Activated B cell treated with CpG ODN at 0.5 μM for 24 hours (primary cell): ENCODE measurements around the gene CADM3. TPM values are rescaled to one million over a fixed set of nuclear protein-coding genes. Genes with fewer than 3 reads are reported as not detected.

ENCODE experiments used
- ATAC-seq: fragments of 200-7000 bp; cut with Tn5 transposase; one replicate; pipeline ENCODE4 v1.10.0; 2021; ENCODE audit warnings: low read depth, mild to moderate bottlenecking, moderate library complexity
- CTCF ChIA-PET: fragments of 350-600 bp; sonication (Branson Sonifier 250); formaldehyde crosslinking; loops from one replicate; lab custom pipeline; 2021; ENCODE audit warnings: antibody characterized with exemption; lab: Charles Lee
- POLR2A ChIA-PET: fragments of 350-600 bp; sonication (Branson Sonifier 250); formaldehyde crosslinking; loops from one replicate; lab custom pipeline; 2021; ENCODE audit warnings: antibody characterized with exemption; lab: Charles Lee
- DNase-seq: peaks from one replicate; pipeline ENCODE4 v3.0.0; 2022
- H3K27ac Mint-ChIP-seq: one replicate; pipeline ENCODE4 v1.8.0; 2020; ENCODE audit warnings: mixed read lengths
- H3K27me3 Mint-ChIP-seq: one replicate; pipeline ENCODE4 v1.8.0; 2021; ENCODE audit warnings: mixed read lengths
- H3K36me3 Mint-ChIP-seq: one replicate; pipeline ENCODE4 v1.8.0; 2021; ENCODE audit warnings: low read depth, mixed read lengths
- H3K4me1 Mint-ChIP-seq: one replicate; pipeline ENCODE4 v1.8.0; 2021; ENCODE audit warnings: mixed read lengths
- H3K4me3 Mint-ChIP-seq: one replicate; pipeline ENCODE4 v1.8.0; 2020; ENCODE audit warnings: mild to moderate bottlenecking, mixed read lengths
- H3K9me3 Mint-ChIP-seq: one replicate; pipeline ENCODE4 v1.8.0; 2020; ENCODE audit warnings: mixed read lengths
- CTCF ChIP-seq: fragments of 200-600 bp; IDR thresholded peaks from one replicate; pipeline ENCODE4 v1.8.0; 2022; ENCODE audit warnings: antibody characterized with exemption, mild to moderate bottlenecking
- intact Hi-C: fragments of 100-400 bp; cut with micrococcal nuclease; formaldehyde crosslinking; loops from one replicate; pipeline ENCODE4 v1.15.1; 2024
- total RNA-seq: library from RNA; stranded (reverse); gene quantifications from 2 replicates; pipeline ENCODE4 v1.2.3, GENCODE V29; 2022

CADM3 gene
- total RNA-seq, 1 donor from 2014 or later, result 0.84 TPM

DNA sequence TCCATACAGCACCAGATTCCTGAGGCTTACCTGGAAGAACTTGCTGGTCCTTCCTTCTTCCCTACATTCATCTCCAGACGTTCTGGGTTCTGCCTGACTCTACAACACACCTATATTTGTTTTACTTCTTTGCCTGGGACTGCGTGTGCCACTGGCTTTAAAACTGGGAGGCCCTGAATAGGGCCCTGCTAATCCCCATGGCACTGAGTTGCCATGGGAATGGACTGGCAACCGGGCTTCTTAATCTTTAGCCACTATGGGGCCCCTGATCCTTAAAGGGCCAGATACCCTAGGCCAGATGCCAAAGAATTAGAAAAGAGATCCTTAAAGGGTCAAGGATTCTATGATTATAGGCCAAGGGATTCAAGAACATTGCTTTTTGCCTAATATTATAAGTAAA is 24.4 kb upstream of the CADM3 start:
- Mint-ChIP-seq H3K27ac (no peak overlapping the region), H3K27me3 (no peaks in the 10 kb centered on the region), H3K9me3 (no peaks in the 10 kb centered on the region), H3K4me3 (no peak overlapping the region), H3K36me3 (peaks cover 3% of the 10 kb centered on the region), H3K4me1 (no peaks in the 10 kb centered on the region)
- TF ChIP-seq CTCF, result no peak
- DNase-seq, result no peak
- ChIA-PET CTCF (interaction anchor here (1.1 kb wide), 1 partner anchor 67 kb away, joined by 4 read pairs; no protein-coding TSS in a partner anchor), POLR2A (no interaction called here)
- ATAC-seq, result no peak
- intact Hi-C loops, result no loop called here

DNA sequence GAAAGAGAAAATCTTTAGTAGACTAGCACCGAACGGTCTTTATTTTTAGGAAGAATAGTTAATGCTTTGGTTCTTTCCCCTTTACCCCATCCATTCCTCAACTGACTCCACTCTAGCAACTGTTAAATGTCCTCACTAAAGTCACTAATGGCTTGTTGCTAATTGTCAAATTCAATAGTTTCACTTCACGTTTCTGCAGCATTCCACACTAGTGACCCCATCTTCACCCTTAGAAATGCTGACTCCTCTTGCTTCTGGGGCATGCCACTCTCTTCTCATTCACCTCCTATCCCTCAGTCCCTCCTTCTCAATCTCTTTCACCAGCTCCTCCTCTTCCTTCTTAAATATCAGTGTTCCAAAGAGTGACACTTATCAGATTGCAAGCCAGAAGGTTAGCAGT is 19.4 kb upstream of the CADM3 start:
- intact Hi-C loops, result no loop called here
- POLR2A ChIA-PET, result no interaction called here
- no peak for TF ChIP-seq CTCF
- CTCF ChIA-PET, result no interaction called here
- Mint-ChIP-seq H3K36me3 (peaks cover 16% of the 10 kb centered on the region), H3K4me3 (no peak overlapping the region), H3K9me3 (no peaks in the 10 kb centered on the region), H3K27me3 (no peaks in the 10 kb centered on the region), H3K4me1 (no peaks in the 10 kb centered on the region), H3K27ac (no peak overlapping the region)
- no peak for ATAC-seq
- DNase-seq, result no peak

DNA sequence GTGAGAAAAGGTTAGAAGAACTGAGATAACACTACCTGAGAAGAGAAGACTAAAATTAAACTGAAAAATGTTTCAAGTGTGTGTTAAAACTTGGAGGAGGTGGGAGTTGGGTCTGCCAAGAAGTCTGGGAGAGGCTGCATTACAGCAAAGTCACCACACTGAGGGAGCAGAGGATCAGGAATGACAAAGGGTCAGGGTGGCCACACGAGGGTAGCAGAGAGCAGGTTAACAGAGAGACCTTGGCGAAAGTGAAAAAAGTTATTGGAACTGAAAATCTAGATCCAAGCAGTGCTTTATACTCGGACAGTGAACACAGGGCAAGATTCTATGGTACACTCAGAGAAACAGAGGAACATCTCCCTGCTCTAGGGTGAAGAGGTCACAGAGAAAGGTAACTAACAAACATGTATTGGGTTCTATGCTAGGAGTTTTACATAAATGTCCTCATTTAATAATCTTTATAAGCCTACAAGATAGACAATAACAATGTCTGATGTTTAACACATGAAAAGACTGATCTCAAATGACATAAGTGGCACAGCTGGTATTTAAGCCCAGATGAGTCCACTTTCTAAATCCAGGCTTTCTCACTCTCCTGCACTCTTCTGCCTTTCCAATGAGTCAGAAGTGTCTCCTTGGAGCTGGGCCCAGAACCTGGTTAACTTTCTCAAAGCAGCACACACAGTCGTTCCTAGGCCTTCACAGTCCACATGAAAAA is 10.3 kb upstream of the CADM3 start:
- peak; percentile 38 for TF ChIP-seq CTCF
- ChIA-PET POLR2A (no interaction called here), CTCF (interaction anchor here (1.1 to 7.4 kb wide), 13 partner anchors 9 to 846 kb away, joined by 3 to 113 read pairs (median 4); no protein-coding TSS in a partner anchor)
- intact Hi-C loops, result loop anchor here (1.0 to 2.0 kb wide), 4 partner anchors 37 to 846 kb away; no protein-coding TSS in a partner anchor
- Mint-ChIP-seq H3K4me3 (no peak overlapping the region), H3K9me3 (no peaks in the 10 kb centered on the region), H3K4me1 (peaks cover 7% of the 10 kb centered on the region), H3K36me3 (peaks cover 8% of the 10 kb centered on the region), H3K27ac (no peak overlapping the region), H3K27me3 (no peaks in the 10 kb centered on the region)
- ATAC-seq, result peak; percentile 98
- DNase-seq, result peak; percentile 49

DNA sequence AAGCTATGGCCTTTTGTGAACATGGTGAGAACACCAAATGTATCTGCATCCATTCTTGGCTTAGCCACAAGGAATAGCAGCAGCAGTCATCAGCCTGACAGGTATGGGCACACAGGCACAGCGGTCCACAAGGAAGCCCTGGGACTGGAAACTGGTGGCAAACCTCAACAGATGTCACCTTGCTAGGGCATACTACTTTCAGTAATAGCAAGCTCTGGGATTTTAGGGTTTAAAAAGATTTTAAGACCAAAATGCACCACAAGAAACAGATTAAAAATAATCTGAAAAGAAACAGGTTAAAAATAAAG is 9.7 kb upstream of the CADM3 start:
- no peak for TF ChIP-seq CTCF
- H3K36me3 Mint-ChIP-seq, result peaks cover 8% of the 10 kb centered on the region
- no peaks in the 10 kb centered on the region for H3K9me3 Mint-ChIP-seq
- intact Hi-C loops, result loop anchor here (1.0 to 2.0 kb wide), 4 partner anchors 37 to 845 kb away; no protein-coding TSS in a partner anchor
- DNase-seq (no peak), ATAC-seq (no peak)
- H3K27me3 Mint-ChIP-seq, result no peaks in the 10 kb centered on the region
- ChIA-PET CTCF (interaction anchor here (1.1 to 7.4 kb wide), 9 partner anchors 9 to 49 kb away, joined by 3 to 113 read pairs (median 5); no protein-coding TSS in a partner anchor), POLR2A (no interaction called here)
- no peak overlapping the region for H3K27ac Mint-ChIP-seq
- H3K4me3 Mint-ChIP-seq, result no peak overlapping the region
- H3K4me1 Mint-ChIP-seq, result peaks cover 7% of the 10 kb centered on the region

- intact Hi-C loops, result no loop called here
- no peaks in the 10 kb centered on the region for H3K27me3 Mint-ChIP-seq
- POLR2A ChIA-PET, result no interaction called here
These were observed 8.7 kb upstream of the CADM3 start for GRCh38 chr1:159162516-159163265.

More at GRCh38 chr1:159162516-159163265, 8.7 kb upstream of the CADM3 start:
- no peak for ATAC-seq
- Mint-ChIP-seq H3K9me3 (no peaks in the 10 kb centered on the region), H3K4me3 (no peak overlapping the region), H3K27ac (no peak overlapping the region), H3K36me3 (peaks cover 3% of the 10 kb centered on the region), H3K4me1 (peaks cover 7% of the 10 kb centered on the region)
- CTCF ChIA-PET, result interaction anchor here (1.1 to 7.4 kb wide), 5 partner anchors 8 to 48 kb away, joined by 3 to 113 read pairs (median 5); no protein-coding TSS in a partner anchor
- TF ChIP-seq CTCF, result no peak
- no peak for DNase-seq
